GDM1 (cell line): ENCODE data around the gene KCP.

Source experiments
- DNase-seq: peaks from one replicate; lab custom pipeline; 2025; lab: John Stamatoyannopoulos, UW

KCP gene

GRCh38 chr7:128887169-128888038 is 23.1 kb downstream of the KCP start:
- no peak for DNase-seq

DNA sequence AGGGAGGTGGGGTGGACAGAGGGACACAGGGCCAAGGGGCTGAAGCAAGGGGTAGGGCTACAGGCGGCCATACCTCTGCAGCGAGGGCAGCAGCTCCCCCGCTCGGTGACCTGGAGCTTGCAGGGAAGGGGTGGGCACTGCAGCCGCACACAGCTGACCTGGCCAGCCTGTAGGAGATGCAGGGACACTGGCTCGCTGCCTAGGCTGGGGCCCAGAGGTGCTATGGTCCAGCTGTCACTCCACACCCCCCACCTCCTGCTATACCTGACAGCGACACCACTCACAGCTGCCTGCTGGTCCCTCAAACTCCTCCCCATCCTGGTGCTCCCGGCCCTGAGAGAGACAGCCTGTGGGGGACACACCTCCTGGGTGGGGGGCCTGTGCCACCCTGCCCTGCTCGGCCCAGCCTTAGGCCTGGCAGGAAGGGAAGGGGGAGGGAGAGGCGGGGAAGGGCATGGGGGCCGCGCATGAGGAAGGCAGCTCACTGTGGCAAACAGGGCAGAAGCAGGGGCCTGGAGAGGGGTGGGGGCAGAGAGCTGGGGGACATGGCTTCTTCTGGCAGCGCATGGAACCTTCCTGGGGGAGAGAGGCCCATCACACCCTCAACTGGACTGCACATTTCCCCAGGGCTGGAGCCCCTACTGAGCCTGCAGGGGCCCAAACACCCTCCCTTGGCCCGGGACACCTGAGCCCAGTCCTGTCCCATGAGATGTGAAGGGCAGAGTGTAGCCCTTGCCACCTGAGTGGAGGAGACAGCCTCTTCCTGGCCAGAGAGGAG is 23.9 kb downstream of the KCP start:
- no peak for DNase-seq

DNA sequence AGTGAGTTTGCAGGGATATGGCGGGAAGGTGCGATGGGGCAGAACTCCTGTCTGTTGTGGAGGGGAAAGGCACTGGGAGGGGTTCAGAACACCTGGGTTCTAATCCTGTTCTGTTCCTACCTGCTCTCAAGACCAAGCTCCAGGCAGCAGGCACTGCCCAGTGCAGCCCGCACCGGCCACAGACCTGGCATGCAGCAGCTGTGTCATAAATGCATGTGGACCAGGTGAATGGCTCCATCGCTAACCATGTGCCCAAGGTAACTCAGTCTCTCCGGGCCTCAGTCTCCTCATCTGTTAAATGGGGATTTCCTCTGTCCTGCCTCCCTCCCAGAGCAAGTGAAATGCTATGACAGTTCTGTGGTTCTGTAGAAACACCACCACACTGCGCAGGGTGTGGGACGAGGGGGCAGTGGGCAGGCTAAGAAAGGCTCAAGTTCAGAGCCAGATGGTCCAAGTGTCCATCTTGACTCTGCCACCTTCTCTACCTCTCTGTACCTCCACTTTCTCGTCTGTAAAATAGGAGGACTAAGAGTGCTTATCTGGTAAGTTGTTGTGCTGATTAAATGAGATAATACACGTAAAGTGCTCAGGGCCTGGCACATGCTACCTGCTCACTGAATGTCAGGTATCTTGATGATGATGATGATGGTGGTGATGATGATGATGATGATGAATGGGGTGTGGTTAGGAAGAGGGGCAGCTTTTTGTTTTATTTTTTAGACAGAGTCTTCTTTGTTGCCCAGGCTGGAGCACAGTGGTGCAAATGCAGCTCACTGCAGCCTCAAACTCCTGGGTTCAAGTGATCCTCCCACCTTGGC is 24.9 kb downstream of the KCP start:
- no peak for DNase-seq

- no peak for DNase-seq
Measured at GRCh38 chr7:128884561-128885369, 25.7 kb downstream of the KCP start.

DNA sequence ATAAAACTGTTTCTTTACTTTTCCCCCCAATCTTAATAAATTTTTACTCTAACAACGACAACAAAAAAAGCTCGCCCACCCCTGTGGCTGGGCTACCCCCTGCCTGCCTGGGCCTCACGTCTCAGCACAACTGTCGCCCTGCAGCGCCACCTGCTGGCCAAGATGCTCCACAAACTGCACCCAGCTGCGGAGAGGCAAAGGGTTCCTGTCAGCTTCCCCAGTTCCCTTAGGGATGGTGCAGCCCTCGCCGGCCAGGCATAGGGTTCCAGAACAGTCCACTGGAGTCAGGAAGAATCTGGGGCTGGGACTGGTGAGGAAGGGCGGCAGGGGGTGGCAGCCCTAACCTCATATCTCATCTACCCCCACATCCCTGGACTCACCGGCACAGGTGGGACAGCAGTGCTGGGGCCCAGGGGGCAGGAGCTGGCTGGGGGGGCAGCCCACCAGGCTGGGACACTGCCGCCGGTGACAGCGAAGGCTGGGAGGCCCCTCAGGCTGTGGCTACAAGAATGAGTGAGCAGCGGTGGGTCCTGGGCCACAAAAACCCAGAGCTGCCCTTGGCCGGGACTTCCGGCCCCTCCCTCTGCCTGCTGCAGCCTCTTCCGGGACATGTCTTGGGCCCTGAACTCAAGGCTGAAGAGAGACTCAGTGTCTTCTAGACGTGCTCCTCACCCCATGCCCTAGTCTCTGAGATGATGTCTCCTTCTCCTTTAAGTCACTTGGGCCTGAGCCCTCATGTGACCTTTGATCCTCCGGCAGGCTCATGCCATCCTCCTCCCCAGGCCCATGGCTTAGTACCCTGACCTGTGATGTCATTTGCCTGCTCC is 26.7 kb downstream of the KCP start:
- DNase-seq = peak; percentile 64

- no peak for DNase-seq
Measured at GRCh38 chr7:128882134-128882533, 28.4 kb downstream of the KCP start.

GRCh38 chr7:128881458-128882125 is 28.9 kb downstream of the KCP start:
- DNase-seq = no peak

DNA sequence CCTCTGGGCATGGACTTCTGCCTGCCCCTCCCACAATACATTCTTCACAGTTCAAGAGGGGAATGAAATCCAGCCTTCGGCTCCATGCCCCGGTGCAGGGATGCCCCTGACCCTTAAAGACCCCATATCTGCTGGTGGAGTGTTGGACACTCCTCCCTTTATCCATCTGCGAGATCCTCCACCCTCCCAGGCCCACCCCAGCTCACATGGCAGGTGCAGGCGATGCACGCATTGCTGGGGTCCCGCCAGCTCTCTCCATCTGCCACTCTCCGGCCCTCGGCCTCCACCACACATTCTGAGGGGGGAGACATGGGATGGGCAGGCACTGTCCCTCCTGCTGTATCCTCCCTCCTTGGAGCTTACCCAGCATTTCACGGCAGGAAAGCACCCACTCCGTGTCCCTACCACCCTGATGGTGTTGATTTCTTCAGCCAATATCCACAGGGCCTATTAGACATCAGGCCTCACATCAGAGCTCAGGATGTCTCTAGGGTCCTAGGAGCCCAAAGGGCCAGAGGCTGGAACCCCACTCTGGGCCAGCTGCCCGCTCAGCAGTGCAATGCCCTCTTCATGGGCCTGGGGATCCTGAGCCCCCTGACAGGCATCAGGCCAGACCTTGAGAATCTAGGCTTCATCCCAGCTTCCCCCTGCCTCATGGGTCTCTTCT is 29.6 kb downstream of the KCP start:
- DNase-seq = no peak

DNA sequence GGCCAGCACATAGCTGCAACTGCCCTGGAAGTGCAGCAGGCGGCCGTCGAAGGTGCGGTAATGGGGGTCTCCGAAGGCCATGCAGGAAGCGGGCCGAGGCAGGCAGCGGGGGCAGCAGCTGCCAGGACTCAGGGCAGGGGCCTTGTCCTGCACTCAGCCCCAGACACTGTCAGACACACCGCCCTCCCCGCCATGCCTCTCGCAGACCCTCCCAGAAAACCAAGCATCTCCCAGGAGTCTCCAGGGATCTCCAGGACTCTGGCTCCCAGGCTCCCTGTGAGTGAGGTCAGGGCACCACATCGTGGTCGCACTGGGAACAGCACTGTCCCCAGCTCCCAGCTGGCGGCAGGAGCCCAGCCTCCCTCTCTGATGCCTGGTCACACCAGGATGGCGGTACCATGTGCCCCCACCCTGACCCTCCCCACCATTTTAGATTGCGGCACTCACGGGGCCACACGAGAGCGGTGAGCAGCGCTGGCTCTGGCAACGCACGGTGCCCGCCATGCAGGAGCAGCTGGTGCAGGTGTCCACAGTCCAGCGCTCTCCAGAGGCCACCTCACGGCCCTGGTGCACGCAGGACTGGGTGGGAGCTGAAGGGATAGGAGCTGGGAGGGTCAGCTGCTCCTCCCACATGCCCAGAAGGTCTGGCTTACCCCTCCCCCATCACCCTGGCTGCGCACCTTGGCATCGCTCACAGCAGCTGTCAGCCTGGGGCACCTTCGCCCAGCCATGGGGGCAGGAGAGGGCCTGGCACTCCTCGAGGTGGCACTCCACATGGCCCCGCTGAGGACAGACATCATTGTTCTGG is 30.4 kb downstream of the KCP start:
- DNase-seq = no peak

DNA sequence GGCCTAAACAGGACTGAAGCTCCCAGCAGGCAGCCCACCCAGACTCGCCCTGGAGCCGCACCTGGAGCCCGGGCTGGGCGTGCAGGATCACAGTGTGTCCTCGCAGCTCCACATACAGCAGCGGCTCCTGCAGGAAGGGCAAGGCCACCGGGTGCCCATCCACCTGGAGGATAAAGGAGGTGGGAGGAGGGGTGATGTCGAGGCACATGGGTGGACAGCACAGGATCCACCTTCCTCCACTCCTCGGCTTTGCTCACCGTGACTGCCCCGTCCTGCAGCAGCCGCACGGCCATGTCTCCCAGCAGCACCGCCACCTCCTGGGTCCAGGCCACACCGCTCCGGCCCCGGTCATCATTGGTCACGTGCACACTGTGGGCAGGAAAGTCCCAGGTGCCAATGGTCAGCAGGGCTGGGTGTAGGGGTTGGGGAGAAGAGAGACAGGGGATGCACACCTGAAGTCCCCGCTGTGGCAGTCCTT is 31.0 kb downstream of the KCP start:
- DNase-seq = no peak

- no peak for DNase-seq
Measured at GRCh38 chr7:128878226-128879105, 32.0 kb downstream of the KCP start.

DNA sequence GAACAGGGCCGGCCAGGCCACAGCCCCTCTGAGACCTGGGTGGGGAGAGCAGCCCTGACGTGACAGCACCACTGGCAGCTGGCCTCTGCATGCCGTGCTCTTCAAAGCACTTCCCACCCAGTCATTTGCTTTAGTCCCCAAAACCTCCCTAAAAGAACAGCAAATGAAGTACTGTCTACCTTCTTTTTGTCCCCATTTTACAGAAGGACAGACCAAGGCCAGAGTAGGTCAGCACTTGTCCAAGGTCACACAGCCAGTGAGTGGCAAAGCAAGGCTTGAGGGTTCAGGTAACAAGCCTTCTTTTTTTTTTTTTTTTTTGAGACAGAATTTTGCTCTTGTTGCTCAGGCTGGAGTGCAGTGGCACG is 32.8 kb downstream of the KCP start:
- DNase-seq = no peak

- no peak for DNase-seq
Measured at GRCh38 chr7:128876978-128877755, 33.3 kb downstream of the KCP start.

- no peak for DNase-seq
Measured at GRCh38 chr7:128876586-128876977, 33.9 kb downstream of the KCP start.

- no peak for DNase-seq
Measured at GRCh38 chr7:128876127-128876526, 34.4 kb downstream of the KCP start.

GRCh38 chr7:128875523-128875948 is 35.0 kb downstream of the KCP start:
- DNase-seq = no peak
